ENCODE results near the gene MFN2.
A peak's percentile ranks its signal among the peaks of the same experiment; 100 is the strongest.

Gene MFN2

DNA sequence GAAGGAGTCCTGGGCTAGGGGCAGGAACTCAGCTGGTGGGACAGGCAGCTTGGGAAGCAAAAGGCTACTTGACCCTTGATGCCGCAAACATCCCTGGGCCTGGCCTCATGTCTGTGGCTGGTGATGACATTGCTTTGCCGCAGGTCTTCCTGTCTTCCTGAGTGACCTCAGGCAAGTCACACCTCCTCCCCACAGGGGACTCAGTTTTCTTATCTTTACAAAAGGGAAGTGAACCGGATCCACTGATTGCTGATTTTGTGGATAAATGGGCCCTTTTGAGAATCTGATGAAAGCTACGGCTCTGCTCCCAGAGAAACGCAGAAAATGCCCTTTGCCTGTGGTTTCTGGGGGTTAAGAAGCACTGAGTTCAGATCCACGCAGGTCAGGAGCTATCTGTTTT lies 25.0 kb upstream of the MFN2 start:
- Histone ChIP-seq H2BK12ac (ENCODE audit: low read length) (no peak overlapping the region), H3K4me1 (ENCODE audit: control insufficient read depth in 1 of 2, insufficient read depth in 2 of 2, low read length in 2 of 2) (peaks cover 0 to 6% of the 10 kb centered on the region in 2 experiments), H2AK5ac (ENCODE audit: low read length) (no peak overlapping the region), H3K79me1 (ENCODE audit: low read length) (no peaks in the 10 kb centered on the region), H4K12ac (ENCODE audit: low read depth, low read length) (no peak overlapping the region), H4K91ac (ENCODE audit: low read depth, low read length) (no peak overlapping the region), H3K27me3 (ENCODE audit: insufficient read depth, low read length) (no peaks in the 10 kb centered on the region), H3K79me2 (ENCODE audit: control insufficient read depth, insufficient read depth, low read length, poor library complexity) (no peaks in the 10 kb centered on the region), H3K4me3 (ENCODE audit: low read depth, low read length) (no peak overlapping the region), H3K9ac (ENCODE audit: low read length) (no peak overlapping the region), H3K9me3 (ENCODE audit: insufficient read depth, low read depth, low read length) (no peaks in the 10 kb centered on the region), H2BK5ac (ENCODE audit: low read depth, low read length, poor library complexity) (no peak overlapping the region), H3K27ac (ENCODE audit: low read depth, low read length) (no peak overlapping the region), H3K4me2 (ENCODE audit: low read length) (no peak overlapping the region), H2AFZ (ENCODE audit: insufficient read depth, low read length, poor library complexity) (no peak overlapping the region), H3K14ac (ENCODE audit: low read length) (no peak overlapping the region), H3K18ac (ENCODE audit: low read length) (no peak overlapping the region), H2BK120ac (ENCODE audit: insufficient read depth, low read length, poor library complexity) (no peak overlapping the region), H4K8ac (ENCODE audit: low read depth, low read length) (no peak overlapping the region), H3K23ac (ENCODE audit: low read length) (no peak overlapping the region), H3K4ac (ENCODE audit: low read depth, low read length) (no peak overlapping the region), H3K36me3 (ENCODE audit: control insufficient read depth in 1 of 2, insufficient read depth in 2 of 2, low read length in 2 of 2) (peaks cover 64 to 72% of the 10 kb centered on the region in 2 experiments)
- peak; percentile 19 to 27 for DNase-seq
- no CpG with 5 or more reads among the region's 6 CpGs for WGBS (ENCODE audit: extremely low coverage, insufficient coverage, insufficient read length)

DNA sequence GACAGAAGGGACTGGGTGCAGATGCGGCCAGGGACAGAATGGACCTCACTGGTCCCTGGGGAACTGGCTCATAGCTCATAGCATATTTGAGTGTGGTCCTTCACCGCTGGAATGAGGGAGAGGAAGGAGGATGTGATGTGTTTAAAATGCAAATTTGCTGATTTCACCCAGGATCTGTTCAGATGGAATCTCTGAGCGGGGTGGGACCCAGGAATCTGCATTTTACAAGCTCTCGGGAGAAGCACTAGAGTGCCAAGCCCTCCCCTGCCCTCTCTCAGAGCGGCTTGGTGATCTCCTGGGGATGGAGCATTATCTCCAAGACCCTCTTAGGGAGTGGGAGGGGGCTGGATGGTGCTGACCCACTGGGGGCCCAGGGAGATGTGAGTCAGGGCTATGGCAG lies 22.8 kb upstream of the MFN2 start:
- Histone ChIP-seq H3K27ac (ENCODE audit: low read depth, low read length) (no peak overlapping the region), H3K9ac (ENCODE audit: low read length) (no peak overlapping the region), H3K79me2 (ENCODE audit: control insufficient read depth, insufficient read depth, low read length, poor library complexity) (no peaks in the 10 kb centered on the region), H4K8ac (ENCODE audit: low read depth, low read length) (no peak overlapping the region), H2AK5ac (ENCODE audit: low read length) (no peak overlapping the region), H4K12ac (ENCODE audit: low read depth, low read length) (no peak overlapping the region), H3K4me2 (ENCODE audit: low read length) (no peak overlapping the region), H3K23ac (ENCODE audit: low read length) (no peak overlapping the region), H3K4ac (ENCODE audit: low read depth, low read length) (no peak overlapping the region), H2BK12ac (ENCODE audit: low read length) (no peak overlapping the region), H3K79me1 (ENCODE audit: low read length) (no peaks in the 10 kb centered on the region), H3K14ac (ENCODE audit: low read length) (no peak overlapping the region), H3K36me3 (ENCODE audit: control insufficient read depth in 1 of 2, insufficient read depth in 2 of 2, low read length in 2 of 2) (peaks cover 59 to 63% of the 10 kb centered on the region in 2 experiments), H3K4me3 (ENCODE audit: low read depth, low read length) (no peak overlapping the region), H3K9me3 (ENCODE audit: insufficient read depth, low read depth, low read length) (no peaks in the 10 kb centered on the region), H3K4me1 (ENCODE audit: control insufficient read depth in 1 of 2, insufficient read depth in 2 of 2, low read length in 2 of 2) (peaks cover 0 to 6% of the 10 kb centered on the region in 2 experiments), H3K27me3 (ENCODE audit: insufficient read depth, low read length) (no peaks in the 10 kb centered on the region), H2BK120ac (ENCODE audit: insufficient read depth, low read length, poor library complexity) (no peak overlapping the region), H2BK5ac (ENCODE audit: low read depth, low read length, poor library complexity) (no peak overlapping the region), H2AFZ (ENCODE audit: insufficient read depth, low read length, poor library complexity) (no peak overlapping the region), H3K18ac (ENCODE audit: low read length) (no peak overlapping the region), H4K91ac (ENCODE audit: low read depth, low read length) (no peak overlapping the region)
- WGBS (ENCODE audit: extremely low coverage, insufficient coverage, insufficient read length), result no CpG with 5 or more reads among the region's 5 CpGs
- DNase-seq, result no peak

DNA sequence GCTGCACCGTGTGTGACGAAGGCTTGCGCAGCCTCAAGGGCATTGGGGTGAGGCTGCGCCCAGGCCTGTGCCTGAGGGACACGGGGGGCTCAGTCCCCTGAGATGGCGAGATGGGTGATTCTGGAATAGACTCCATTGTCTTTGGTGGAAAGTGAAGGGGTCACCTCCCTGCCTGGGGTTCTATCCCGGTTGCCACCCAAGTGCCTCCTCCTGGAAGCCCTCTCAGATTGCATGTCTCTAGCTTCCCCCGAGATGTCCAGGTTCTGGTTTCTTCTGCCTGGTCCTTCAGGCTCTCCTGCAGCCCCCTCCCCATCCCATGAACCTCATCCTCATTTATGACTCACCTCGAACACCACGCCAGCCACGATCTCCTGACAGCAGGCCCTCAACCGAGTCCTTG lies 22.3 kb upstream of the MFN2 start:
- no CpG with 5 or more reads among the region's 12 CpGs for whole genome bisulfite sequencing (ENCODE audit: extremely low coverage, insufficient coverage, insufficient read length)

DNA sequence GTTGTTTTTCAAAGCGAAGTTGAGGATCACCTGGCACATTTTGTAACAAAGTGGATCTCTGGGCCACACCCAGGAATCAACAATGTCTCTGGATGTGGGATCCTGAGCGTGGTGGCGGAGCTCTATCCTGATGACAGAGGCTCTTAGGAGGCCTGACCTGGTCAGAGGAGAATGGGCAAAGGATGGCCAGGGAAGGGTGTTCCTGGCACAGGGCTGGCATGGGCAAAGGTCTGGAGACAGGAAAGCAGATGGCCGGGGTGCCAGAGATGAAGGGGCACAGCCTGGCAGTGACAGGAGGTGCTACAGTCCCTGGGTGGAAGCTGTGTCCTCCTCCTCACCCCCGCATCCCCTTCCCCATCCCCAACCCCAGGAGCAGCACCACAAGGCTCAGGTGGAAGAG lies 20.0 kb upstream of the MFN2 start:
- Histone ChIP-seq H3K79me1 (ENCODE audit: low read length) (no peaks in the 10 kb centered on the region), H2BK120ac (ENCODE audit: insufficient read depth, low read length, poor library complexity) (no peak overlapping the region), H3K27ac (ENCODE audit: low read depth, low read length) (no peak overlapping the region), H3K4me3 (ENCODE audit: low read depth, low read length) (no peak overlapping the region), H3K9ac (ENCODE audit: low read length) (no peak overlapping the region), H3K4me1 (ENCODE audit: control insufficient read depth in 1 of 2, insufficient read depth in 2 of 2, low read length in 2 of 2) (no peaks in the 10 kb centered on the region), H2BK5ac (ENCODE audit: low read depth, low read length, poor library complexity) (no peak overlapping the region), H3K4me2 (ENCODE audit: low read length) (no peak overlapping the region), H4K8ac (ENCODE audit: low read depth, low read length) (no peak overlapping the region), H2AK5ac (ENCODE audit: low read length) (no peak overlapping the region), H3K27me3 (ENCODE audit: insufficient read depth, low read length) (no peaks in the 10 kb centered on the region), H3K36me3 (ENCODE audit: control insufficient read depth in 1 of 2, insufficient read depth in 2 of 2, low read length in 2 of 2) (peaks cover 64 to 67% of the 10 kb centered on the region in 2 experiments), H3K4ac (ENCODE audit: low read depth, low read length) (no peak overlapping the region), H4K91ac (ENCODE audit: low read depth, low read length) (no peak overlapping the region), H3K18ac (ENCODE audit: low read length) (no peak overlapping the region), H2BK12ac (ENCODE audit: low read length) (no peak overlapping the region), H3K23ac (ENCODE audit: low read length) (no peak overlapping the region), H2AFZ (ENCODE audit: insufficient read depth, low read length, poor library complexity) (no peak overlapping the region), H4K12ac (ENCODE audit: low read depth, low read length) (no peak overlapping the region), H3K79me2 (ENCODE audit: control insufficient read depth, insufficient read depth, low read length, poor library complexity) (no peaks in the 10 kb centered on the region), H3K14ac (ENCODE audit: low read length) (no peak overlapping the region), H3K9me3 (ENCODE audit: insufficient read depth, low read depth, low read length) (peaks cover 1% of the 10 kb centered on the region)
- no peak for DNase-seq
- WGBS (ENCODE audit: extremely low coverage, insufficient coverage, insufficient read length), result no CpG with 5 or more reads among the region's 5 CpGs

More for the DNA sequence above, 22.3 kb upstream of the MFN2 start:
- peaks cover 0 to 6% of the 10 kb centered on the region in 2 experiments for H3K4me1 ChIP-seq (ENCODE audit: control insufficient read depth in 1 of 2, insufficient read depth in 2 of 2, low read length in 2 of 2)
- H3K14ac ChIP-seq (ENCODE audit: low read length), result no peak overlapping the region
- no peak overlapping the region for H2BK5ac ChIP-seq (ENCODE audit: low read depth, low read length, poor library complexity)
- no peak overlapping the region for H4K91ac ChIP-seq (ENCODE audit: low read depth, low read length)
- H2AFZ ChIP-seq (ENCODE audit: insufficient read depth, low read length, poor library complexity), result no peak overlapping the region
- H4K8ac ChIP-seq (ENCODE audit: low read depth, low read length), result no peak overlapping the region
- H3K4ac ChIP-seq (ENCODE audit: low read depth, low read length), result no peak overlapping the region
- H4K12ac ChIP-seq (ENCODE audit: low read depth, low read length), result no peak overlapping the region
- no peaks in the 10 kb centered on the region for H3K9me3 ChIP-seq (ENCODE audit: insufficient read depth, low read depth, low read length)
- H3K27me3 ChIP-seq (ENCODE audit: insufficient read depth, low read length), result no peaks in the 10 kb centered on the region
- no peak overlapping the region for H3K23ac ChIP-seq (ENCODE audit: low read length)
- no peaks in the 10 kb centered on the region for H3K79me1 ChIP-seq (ENCODE audit: low read length)
- H3K79me2 ChIP-seq (ENCODE audit: control insufficient read depth, insufficient read depth, low read length, poor library complexity), result no peaks in the 10 kb centered on the region
- H3K9ac ChIP-seq (ENCODE audit: low read length), result no peak overlapping the region
- no peak overlapping the region for H2BK120ac ChIP-seq (ENCODE audit: insufficient read depth, low read length, poor library complexity)
- DNase-seq, result no peak
- no peak overlapping the region for H3K27ac ChIP-seq (ENCODE audit: low read depth, low read length)
- H3K4me3 ChIP-seq (ENCODE audit: low read depth, low read length), result no peak overlapping the region
- peaks cover 55 to 60% of the 10 kb centered on the region in 2 experiments for H3K36me3 ChIP-seq (ENCODE audit: control insufficient read depth in 1 of 2, insufficient read depth in 2 of 2, low read length in 2 of 2)
- H3K4me2 ChIP-seq (ENCODE audit: low read length), result no peak overlapping the region
- no peak overlapping the region for H2AK5ac ChIP-seq (ENCODE audit: low read length)
- no peak overlapping the region for H3K18ac ChIP-seq (ENCODE audit: low read length)
- no peak overlapping the region for H2BK12ac ChIP-seq (ENCODE audit: low read length)
